Thyroid gland (tissue), 4 donors: Measurements from ENCODE around the gene CDK5R1.

ENCODE experiments used
- POLR2A ChIP-seq, 2 donors: fragments of 450-650 bp; IDR thresholded peaks; one replicate each; pipeline ENCODE4 v1.6.1; 2017; ENCODE audit warnings: antibody characterized with exemption in 2 of 2, mild to moderate bottlenecking in 2 of 2, moderate library complexity in 1 of 2
- TF ChIP-seq, protein P1 (sequence below), 6 experiments: fragments of 200-600 bp in 3 of 6; fragments of 450-650 bp in 3 of 6; sonication (generic) in 3 of 6; IDR thresholded peaks; one replicate each; pipeline ENCODE4 v1.5.1; 2016 to 2019; ENCODE audit warnings: antibody characterized with exemption in 6 of 6, mild to moderate bottlenecking in 2 of 6, inconsistent platforms in 1 of 6, moderate library complexity in 1 of 6

DNA sequence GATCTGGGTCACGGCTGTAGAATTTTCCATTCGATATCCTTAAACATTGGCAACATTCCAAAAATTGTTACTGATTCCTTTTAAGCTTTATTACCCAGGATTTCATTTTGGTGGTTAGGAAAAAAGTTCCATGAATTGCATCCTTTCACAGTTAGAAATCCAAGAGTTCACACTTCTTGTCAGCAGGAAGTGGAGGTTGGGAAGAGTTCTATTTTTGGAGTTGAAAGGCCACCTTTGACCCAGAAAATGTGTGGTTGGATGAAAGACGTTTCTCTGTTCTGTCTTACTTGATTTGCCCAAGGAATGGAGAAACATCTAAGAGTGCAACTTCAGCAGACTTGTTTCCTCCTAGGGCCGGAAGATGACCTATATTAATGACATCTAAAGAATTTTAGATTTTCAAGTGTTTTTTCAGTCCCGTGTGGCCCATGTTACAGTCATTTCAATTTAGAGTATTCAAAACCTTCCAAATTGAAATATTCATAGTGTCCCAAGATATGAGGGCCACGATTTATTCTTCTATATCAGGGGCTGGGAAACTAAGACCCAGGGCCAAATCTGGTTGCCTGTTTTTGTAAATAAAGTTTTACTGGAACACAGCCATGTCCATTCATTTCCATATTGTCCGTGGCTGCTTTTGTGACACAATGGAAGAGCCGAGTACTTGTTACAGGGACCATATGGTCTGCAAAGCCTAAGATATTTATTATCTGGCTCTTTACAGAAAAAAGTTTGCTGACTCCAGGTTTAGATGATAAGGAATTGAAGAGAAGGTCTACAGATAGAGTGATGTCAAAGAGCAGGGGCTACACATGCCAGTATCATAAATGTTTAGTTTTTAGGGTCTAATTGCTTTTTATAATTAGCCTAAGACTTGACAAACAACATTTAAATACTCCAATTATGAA lies 50.2 kb downstream of the CDK5R1 start:
- TF ChIP-seq, protein P1, sequence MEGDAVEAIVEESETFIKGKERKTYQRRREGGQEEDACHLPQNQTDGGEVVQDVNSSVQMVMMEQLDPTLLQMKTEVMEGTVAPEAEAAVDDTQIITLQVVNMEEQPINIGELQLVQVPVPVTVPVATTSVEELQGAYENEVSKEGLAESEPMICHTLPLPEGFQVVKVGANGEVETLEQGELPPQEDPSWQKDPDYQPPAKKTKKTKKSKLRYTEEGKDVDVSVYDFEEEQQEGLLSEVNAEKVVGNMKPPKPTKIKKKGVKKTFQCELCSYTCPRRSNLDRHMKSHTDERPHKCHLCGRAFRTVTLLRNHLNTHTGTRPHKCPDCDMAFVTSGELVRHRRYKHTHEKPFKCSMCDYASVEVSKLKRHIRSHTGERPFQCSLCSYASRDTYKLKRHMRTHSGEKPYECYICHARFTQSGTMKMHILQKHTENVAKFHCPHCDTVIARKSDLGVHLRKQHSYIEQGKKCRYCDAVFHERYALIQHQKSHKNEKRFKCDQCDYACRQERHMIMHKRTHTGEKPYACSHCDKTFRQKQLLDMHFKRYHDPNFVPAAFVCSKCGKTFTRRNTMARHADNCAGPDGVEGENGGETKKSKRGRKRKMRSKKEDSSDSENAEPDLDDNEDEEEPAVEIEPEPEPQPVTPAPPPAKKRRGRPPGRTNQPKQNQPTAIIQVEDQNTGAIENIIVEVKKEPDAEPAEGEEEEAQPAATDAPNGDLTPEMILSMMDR (IDR thresholded peaks at IDR 0.05): no peak
- no peak for TF ChIP-seq POLR2A (IDR thresholded peaks at IDR 0.05)
